ENCODE measurements around the gene CASKIN2. TPM values are rescaled to one million over a fixed set of nuclear protein-coding genes. Genes with fewer than 3 reads are reported as not detected.
"Not testable (repeated sequence)": the region's sequence is repeated elsewhere in the genome, so short reads cannot be mapped to it uniquely, and the experiment has no call there.

CASKIN2 gene
- total and polyA plus RNA-seq, 3 donors from 2014 or later = 15.6 to 22.6 (median 16.9) TPM

DNA sequence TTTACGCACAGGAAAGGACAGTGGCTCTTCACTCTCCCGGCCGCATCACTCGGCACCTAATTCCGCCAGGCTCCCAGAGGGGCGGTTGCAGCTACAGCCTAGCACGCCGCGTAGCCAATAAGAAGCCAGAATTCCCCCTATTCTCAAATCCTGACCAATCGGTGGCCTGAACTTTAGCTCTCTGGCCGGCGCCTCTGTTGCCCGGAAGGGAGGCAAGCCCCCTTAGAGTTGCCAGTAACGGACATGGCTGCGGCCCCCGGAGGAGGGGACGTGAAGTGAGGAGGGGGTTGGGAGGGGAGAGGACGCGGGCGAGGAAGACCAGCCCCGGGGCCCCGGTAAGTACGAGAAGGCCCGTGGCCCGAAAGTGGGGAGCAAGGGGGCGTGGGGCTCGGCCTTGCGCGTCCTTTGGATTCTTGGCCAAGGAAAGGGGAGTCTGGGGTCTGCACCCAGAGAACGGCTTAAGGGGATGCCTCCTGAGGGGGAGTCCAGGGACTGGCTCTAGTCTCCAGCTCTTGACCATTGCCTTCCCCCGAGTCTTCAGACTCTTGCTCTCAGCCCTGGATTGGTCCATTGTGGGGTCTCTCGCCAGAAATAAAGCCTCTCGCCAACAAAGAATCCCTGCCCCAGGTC lies 58.8 kb downstream of the CASKIN2 start, which contains the start of gene TMEM94:
TSS of gene TMEM94 (plus strand) at position 219 of the 630 bp plus-strand sequence. CDS start 15,271 bp downstream, outside the sequence.
- 0% methylated on average over 30 to 33 of the region's 33 CpGs for WGBS, 2 donors
- Histone ChIP-seq H3K4me3 (peak within 1 kb of the TSS; percentile 79 to 81), H3K4me1 (peaks cover 24% of the 10 kb centered on the region), H3K9me3 (no peaks in the 10 kb centered on the region), H3K27ac (peak within 1 kb of the TSS; percentile 81 to 93), H3K36me3 (ENCODE audit: low read depth, missing control alignments) (no peaks in the 10 kb centered on the region), H3K27me3 (no peaks in the 10 kb centered on the region)
- no peak for TF ChIP-seq POLR2A (IDR thresholded peaks at IDR 0.05)
- TF ChIP-seq, protein P1, sequence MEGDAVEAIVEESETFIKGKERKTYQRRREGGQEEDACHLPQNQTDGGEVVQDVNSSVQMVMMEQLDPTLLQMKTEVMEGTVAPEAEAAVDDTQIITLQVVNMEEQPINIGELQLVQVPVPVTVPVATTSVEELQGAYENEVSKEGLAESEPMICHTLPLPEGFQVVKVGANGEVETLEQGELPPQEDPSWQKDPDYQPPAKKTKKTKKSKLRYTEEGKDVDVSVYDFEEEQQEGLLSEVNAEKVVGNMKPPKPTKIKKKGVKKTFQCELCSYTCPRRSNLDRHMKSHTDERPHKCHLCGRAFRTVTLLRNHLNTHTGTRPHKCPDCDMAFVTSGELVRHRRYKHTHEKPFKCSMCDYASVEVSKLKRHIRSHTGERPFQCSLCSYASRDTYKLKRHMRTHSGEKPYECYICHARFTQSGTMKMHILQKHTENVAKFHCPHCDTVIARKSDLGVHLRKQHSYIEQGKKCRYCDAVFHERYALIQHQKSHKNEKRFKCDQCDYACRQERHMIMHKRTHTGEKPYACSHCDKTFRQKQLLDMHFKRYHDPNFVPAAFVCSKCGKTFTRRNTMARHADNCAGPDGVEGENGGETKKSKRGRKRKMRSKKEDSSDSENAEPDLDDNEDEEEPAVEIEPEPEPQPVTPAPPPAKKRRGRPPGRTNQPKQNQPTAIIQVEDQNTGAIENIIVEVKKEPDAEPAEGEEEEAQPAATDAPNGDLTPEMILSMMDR (IDR thresholded peaks at IDR 0.05) = no peak
- intact Hi-C loops (cut with DNase I; ENCODE audit: low total_unique reads) = no loop called here
- peak; percentile 99 for DNase-seq

DNA sequence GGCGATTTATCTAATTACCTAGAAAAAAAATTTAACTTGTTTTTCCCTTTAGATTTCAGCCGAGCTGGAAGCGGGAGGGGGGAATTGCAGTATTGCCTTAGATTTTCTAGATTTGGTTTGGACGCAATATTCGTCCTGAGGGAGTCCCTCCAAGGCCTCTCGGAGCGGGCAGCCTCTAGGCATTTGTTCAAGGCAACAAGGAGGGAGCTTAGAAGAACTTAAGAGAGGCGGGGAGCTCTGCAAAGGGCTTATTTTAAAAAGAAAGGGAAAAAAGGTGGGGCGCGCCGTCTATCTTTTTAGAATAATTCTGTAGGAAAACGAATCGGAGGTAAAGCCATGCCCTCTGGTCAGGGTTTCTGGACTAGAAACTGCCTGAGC lies 59.3 kb downstream of the CASKIN2 start:
- Histone ChIP-seq H3K27ac (peak overlapping the region; percentile 81 to 93), H3K27me3 (no peaks in the 10 kb centered on the region), H3K9me3 (no peaks in the 10 kb centered on the region), H3K4me3 (peak overlapping the region; percentile 79 to 81), H3K36me3 (ENCODE audit: low read depth, missing control alignments) (no peaks in the 10 kb centered on the region), H3K4me1 (peaks cover 24% of the 10 kb centered on the region)
- 1 to 2% methylated on average over 13 of the region's 13 CpGs for WGBS, 2 donors
- no peak for TF ChIP-seq POLR2A (IDR thresholded peaks at IDR 0.05)
- TF ChIP-seq, protein P1 (IDR thresholded peaks at IDR 0.05) = no peak
- intact Hi-C loops (cut with DNase I; ENCODE audit: low total_unique reads) = no loop called here
- no peak for DNase-seq

DNA sequence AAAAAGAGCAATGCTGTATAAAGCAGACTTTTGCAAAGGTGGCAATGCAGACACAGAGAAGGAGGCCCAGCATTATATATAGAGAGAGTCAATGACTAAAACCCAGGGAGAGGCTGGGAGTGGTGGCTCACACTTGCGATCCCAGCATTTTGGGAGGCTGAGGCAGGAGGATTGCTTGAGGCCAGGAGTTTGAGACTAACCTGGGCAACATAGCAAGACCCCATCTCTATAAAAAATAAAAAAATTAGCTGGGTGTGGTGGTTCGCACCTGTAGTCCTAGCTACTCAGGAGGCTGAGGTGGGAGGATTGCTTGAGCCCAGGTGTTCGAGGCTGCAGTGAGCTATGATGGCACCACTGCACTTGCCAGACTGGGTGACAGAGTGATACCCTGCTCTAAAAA lies 60.7 kb downstream of the CASKIN2 start:
- not testable (repeated sequence) for H3K27ac ChIP-seq

DNA sequence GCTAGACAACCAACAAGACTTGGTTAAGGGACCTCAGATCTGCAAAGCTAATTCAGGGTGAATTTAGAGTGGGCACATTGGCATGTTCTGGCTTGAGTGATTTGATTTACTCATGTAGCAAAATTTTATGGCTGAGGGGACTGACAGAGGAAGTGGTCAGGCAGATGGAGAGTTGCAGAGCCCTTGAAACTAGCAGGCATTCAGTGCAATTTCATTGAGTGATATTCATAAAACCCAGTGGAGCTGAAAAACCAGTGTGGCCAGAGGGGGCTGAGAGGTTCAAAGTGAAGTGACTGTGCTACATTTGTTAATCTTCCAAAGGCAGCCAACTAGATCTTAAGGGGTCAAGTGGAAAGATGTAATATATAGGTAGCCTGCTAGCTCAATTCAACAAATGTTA lies 61.1 kb downstream of the CASKIN2 start:
- no peaks in the 10 kb centered on the region for H3K27me3 ChIP-seq
- no peaks in the 10 kb centered on the region for H3K9me3 ChIP-seq
- no peak overlapping the region for H3K4me3 ChIP-seq
- no peak overlapping the region for H3K27ac ChIP-seq
- peaks cover 17% of the 10 kb centered on the region for H3K4me1 ChIP-seq
- intact Hi-C loops (cut with DNase I; ENCODE audit: low total_unique reads) = no loop called here
- DNase-seq = no peak
- no peak for TF ChIP-seq POLR2A (IDR thresholded peaks at IDR 0.05)
- TF ChIP-seq, protein P1 (IDR thresholded peaks at IDR 0.05) = no peak
- no peaks in the 10 kb centered on the region for H3K36me3 ChIP-seq (ENCODE audit: low read depth, missing control alignments)

More for the DNA sequence above, 60.7 kb downstream of the CASKIN2 start:
- H3K4me3 ChIP-seq; H3K27me3 ChIP-seq; intact Hi-C loops (cut with DNase I; ENCODE audit: low total_unique reads); H3K9me3 ChIP-seq; H3K36me3 ChIP-seq (ENCODE audit: low read depth, missing control alignments); DNase-seq: not testable (repeated sequence)
- 94 to 96% methylated on average over 3 of the region's 3 CpGs for WGBS, 2 donors
- H3K4me1 ChIP-seq = peaks cover 21% of the 10 kb centered on the region

DNA sequence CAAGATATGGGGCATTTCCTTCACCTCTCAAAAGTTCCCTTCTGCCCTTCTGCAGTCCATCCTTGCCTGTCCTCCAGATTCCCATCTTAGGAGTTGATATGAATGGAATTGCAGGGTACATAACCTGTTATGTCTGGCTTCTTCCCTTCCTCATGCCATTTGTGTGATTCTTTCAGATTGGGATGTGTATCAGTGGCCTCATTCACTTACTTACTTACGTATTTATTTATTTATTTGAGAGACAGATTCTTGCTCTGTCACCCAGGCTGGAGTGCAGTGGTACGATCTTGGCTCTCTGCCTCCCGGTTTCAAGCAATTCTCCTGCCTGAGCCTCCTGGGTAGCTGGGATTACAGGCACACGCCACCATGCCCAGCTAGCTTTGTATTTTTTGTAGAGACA lies 65.1 kb downstream of the CASKIN2 start:
- DNase-seq = no peak
- intact Hi-C loops (cut with DNase I; ENCODE audit: low total_unique reads) = no loop called here
- Histone ChIP-seq H3K4me3 (no peak overlapping the region), H3K27ac (no peak overlapping the region), H3K27me3 (no peaks in the 10 kb centered on the region), H3K9me3 (no peaks in the 10 kb centered on the region), H3K4me1 (peaks cover 8% of the 10 kb centered on the region), H3K36me3 (ENCODE audit: low read depth, missing control alignments) (no peaks in the 10 kb centered on the region)
- 90 to 97% methylated on average over 4 of the region's 4 CpGs for WGBS, 2 donors
- no peak for TF ChIP-seq POLR2A (IDR thresholded peaks at IDR 0.05)
- TF ChIP-seq, protein P1 (IDR thresholded peaks at IDR 0.05) = no peak

Small RNA genes within 50 kb of the gene (microRNA-seq; reads per million reads assigned to microRNA genes)
- 0 reads per million in 2 donors for gene MIR6785 (ENCODE audit: borderline number of aligned reads in 2 of 2, borderline replicate concordance in 1 of 2)

Other genes starting within 250 kb of the CASKIN2 start
- 10 to 100 TPM; 34.5 to 35.3 TPM for gene MIF4GD, start 244.3 kb downstream of the CASKIN2 start, total RNA-seq
- 37.1 TPM for gene MIF4GD, start 244.3 kb downstream of the CASKIN2 start, polyA plus RNA-seq (ENCODE audit: insufficient read depth, low read depth, low replicate concordance)
- 10 to 100 TPM; 34.3 to 44.6 TPM for gene SLC25A19, start 226.1 kb downstream of the CASKIN2 start, total RNA-seq
- 98.0 TPM for gene SLC25A19, start 226.1 kb downstream of the CASKIN2 start, polyA plus RNA-seq (ENCODE audit: insufficient read depth, low read depth, low replicate concordance)
- gene GRB2, start 109.9 kb downstream of the CASKIN2 start, total RNA-seq = 10 to 100 TPM; 61.8 to 78.9 TPM
- gene GRB2, start 109.9 kb downstream of the CASKIN2 start, polyA plus RNA-seq (ENCODE audit: insufficient read depth, low read depth, low replicate concordance) = 54.6 TPM
- gene TMEM94, start 58.9 kb downstream of the CASKIN2 start, total RNA-seq = 100 to 1,000 TPM; 151 to 171 TPM
- gene TMEM94, start 58.9 kb downstream of the CASKIN2 start, polyA plus RNA-seq (ENCODE audit: insufficient read depth, low read depth, low replicate concordance) = 128 TPM
- gene TSEN54, start 991 bp upstream of the CASKIN2 start, total RNA-seq = 10 to 100 TPM; 45.7 to 46.6 TPM
- 28.3 TPM for gene TSEN54, start 991 bp upstream of the CASKIN2 start, polyA plus RNA-seq (ENCODE audit: insufficient read depth, low read depth, low replicate concordance)
- 10 to 100 TPM; 20.6 to 34.3 TPM for gene LLGL2, start 10.2 kb upstream of the CASKIN2 start, total RNA-seq
- gene LLGL2, start 10.2 kb upstream of the CASKIN2 start, polyA plus RNA-seq (ENCODE audit: insufficient read depth, low read depth, low replicate concordance) = 22.9 TPM
- gene MYO15B, start 72.3 kb upstream of the CASKIN2 start, total RNA-seq = 100 to 1,000 TPM; 139 to 142 TPM
- gene MYO15B, start 72.3 kb upstream of the CASKIN2 start, polyA plus RNA-seq (ENCODE audit: insufficient read depth, low read depth, low replicate concordance) = 70.4 TPM
- 1 to 10 TPM; 2.0 TPM for gene SMIM5, start 117.9 kb upstream of the CASKIN2 start, total RNA-seq
- gene SMIM5, start 117.9 kb upstream of the CASKIN2 start, polyA plus RNA-seq (ENCODE audit: insufficient read depth, low read depth, low replicate concordance) = 1.9 TPM
- gene RECQL5, start 151.6 kb upstream of the CASKIN2 start, total RNA-seq = 10 to 100 TPM; 81.4 to 99.6 TPM
- gene RECQL5, start 151.6 kb upstream of the CASKIN2 start, polyA plus RNA-seq (ENCODE audit: insufficient read depth, low read depth, low replicate concordance) = 60.0 TPM
- 10 to 100 TPM; 86.9 to 95.9 TPM for gene SAP30BP, start 151.8 kb upstream of the CASKIN2 start, total RNA-seq
- gene SAP30BP, start 151.8 kb upstream of the CASKIN2 start, polyA plus RNA-seq (ENCODE audit: insufficient read depth, low read depth, low replicate concordance) = 78.4 TPM
- gene ITGB4, start 205.9 kb upstream of the CASKIN2 start, total RNA-seq = 10 to 100 TPM in 1 of 2 donors, 1 to 10 TPM in 1; 7.6 to 11.6 TPM
- gene ITGB4, start 205.9 kb upstream of the CASKIN2 start, polyA plus RNA-seq (ENCODE audit: insufficient read depth, low read depth, low replicate concordance) = 16.4 TPM
- 10 to 100 TPM; 31.9 to 50.7 TPM for gene GALK1, start 249.7 kb upstream of the CASKIN2 start, total RNA-seq
- 32.1 TPM for gene GALK1, start 249.7 kb upstream of the CASKIN2 start, polyA plus RNA-seq (ENCODE audit: insufficient read depth, low read depth, low replicate concordance)